Brain microvascular endothelial cell (primary cell): ENCODE data around the gene BASP1.
A peak's percentile ranks its signal among the peaks of the same experiment; 100 is the strongest.

ENCODE experiments used
- DNase-seq: peaks from one replicate; pipeline ENCODE4 v3.0.0-alpha.2; 2020
- H3K27ac ChIP-seq: fragments of 250-450 bp; sonication (Bioruptor Pico); 2 replicates; pipeline ENCODE4 v1.5.1; 2020; ENCODE audit warnings: mild to moderate bottlenecking, moderate library complexity
- H3K27me3 ChIP-seq: fragments of 250-450 bp; sonication (Bioruptor Pico); replicated peaks from 2 replicates; pipeline ENCODE4 v1.5.1; 2020; ENCODE audit warnings: mild to moderate bottlenecking
- H3K36me3 ChIP-seq: fragments of 250-450 bp; sonication (Bioruptor Pico); replicated peaks from 2 replicates; pipeline ENCODE4 v1.5.1; 2020; ENCODE audit warnings: mild to moderate bottlenecking
- H3K4me3 ChIP-seq: 2 replicates; pipeline ENCODE4 v1.5.1; 2011; ENCODE audit warnings: low read depth, mild to moderate bottlenecking, control low read depth, low read length, moderate library complexity
- CTCF ChIP-seq: IDR thresholded peaks from 2 replicates; pipeline ENCODE4 v1.5.1; 2011; ENCODE audit warnings: low read depth, mild to moderate bottlenecking, moderate library complexity, low read length, control low read depth, inconsistent platforms; ENCODE audit errors: missing control alignments
- in situ Hi-C: cut with HindIII; loops from 2 replicates; pipeline ENCODE4 v1.10.0; 2017; ENCODE audit warnings: low sequenced_read_pairs, low pct_ligation_motif_present

Gene BASP1

GRCh38 chr5:17276445-17276844 lies 59.0 kb downstream of the BASP1 start:
- no peak for TF ChIP-seq CTCF
- Histone ChIP-seq H3K27me3 (no peaks in the 10 kb centered on the region), H3K4me3 (no peak overlapping the region), H3K36me3 (peaks cover 30% of the 10 kb centered on the region), H3K27ac (no peak overlapping the region)
- in situ Hi-C loops, result no loop called here
- DNase-seq, result no peak

GRCh38 chr5:17277907-17278306 lies 60.5 kb downstream of the BASP1 start:
- in situ Hi-C loops, result no loop called here
- no peak for TF ChIP-seq CTCF
- DNase-seq, result no peak
- H3K27ac ChIP-seq, result no peak overlapping the region
- H3K4me3 ChIP-seq, result no peak overlapping the region
- H3K27me3 ChIP-seq, result no peaks in the 10 kb centered on the region
- peaks cover 30% of the 10 kb centered on the region for H3K36me3 ChIP-seq

GRCh38 chr5:17278931-17279330 lies 61.5 kb downstream of the BASP1 start:
- Histone ChIP-seq H3K27ac (no peak overlapping the region), H3K36me3 (peaks cover 30% of the 10 kb centered on the region), H3K27me3 (no peaks in the 10 kb centered on the region), H3K4me3 (no peak overlapping the region)
- no peak for DNase-seq
- in situ Hi-C loops, result no loop called here
- TF ChIP-seq CTCF, result no peak

GRCh38 chr5:17279487-17279886 lies 62.1 kb downstream of the BASP1 start:
- in situ Hi-C loops, result no loop called here
- peaks cover 28% of the 10 kb centered on the region for H3K36me3 ChIP-seq

DNA sequence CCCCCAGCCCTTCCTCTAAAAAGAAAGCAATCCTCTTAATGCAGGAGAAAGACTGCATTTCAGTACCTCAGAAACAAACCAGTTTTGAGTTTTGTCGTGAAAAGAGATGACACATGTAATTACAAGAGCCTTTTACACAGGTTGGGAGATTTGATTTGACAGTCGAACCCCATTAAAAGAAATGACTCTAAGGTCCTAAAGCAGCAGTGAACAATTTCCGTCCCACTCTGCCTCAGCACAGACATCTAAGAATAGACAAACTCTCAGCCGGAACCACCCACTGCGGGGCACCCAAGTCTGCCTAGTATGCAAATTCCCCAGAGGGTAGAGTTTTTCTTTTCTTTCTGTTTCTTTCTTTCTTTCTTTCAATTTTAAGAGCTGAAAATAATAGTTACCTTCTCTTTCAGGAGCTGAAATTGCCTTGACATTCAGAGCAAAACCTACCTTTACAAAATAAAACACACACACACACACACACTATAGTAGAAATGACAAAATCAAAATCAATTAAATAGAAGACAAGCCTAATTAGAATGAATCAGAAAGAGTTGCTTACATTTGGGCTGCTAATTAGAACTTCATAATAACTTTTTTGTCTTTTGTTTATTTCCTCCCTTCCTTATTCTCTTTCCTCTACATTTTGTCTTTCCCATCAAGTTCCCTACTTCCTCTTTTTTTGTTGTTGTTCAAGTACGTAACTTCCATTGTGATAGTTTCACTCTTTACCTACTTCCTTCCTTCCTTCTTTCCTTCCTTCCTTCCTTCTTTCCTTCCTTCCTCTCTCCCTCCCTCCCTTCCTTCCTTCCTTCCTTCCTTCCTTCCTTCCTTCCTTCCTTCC lies 65.1 kb downstream of the BASP1 start:
- DNase-seq, result peak; percentile 35
- in situ Hi-C loops, result no loop called here
- H3K27me3 ChIP-seq, result no peaks in the 10 kb centered on the region
- peak overlapping the region; percentile 3 for H3K27ac ChIP-seq
- no peak overlapping the region for H3K4me3 ChIP-seq
- peaks cover 9% of the 10 kb centered on the region for H3K36me3 ChIP-seq
- no peak for TF ChIP-seq CTCF

More at GRCh38 chr5:17279487-17279886, 62.1 kb downstream of the BASP1 start:
- TF ChIP-seq CTCF, result no peak
- Histone ChIP-seq H3K4me3 (no peak overlapping the region), H3K27ac (no peak overlapping the region), H3K27me3 (no peaks in the 10 kb centered on the region)
- DNase-seq, result no peak

DNA sequence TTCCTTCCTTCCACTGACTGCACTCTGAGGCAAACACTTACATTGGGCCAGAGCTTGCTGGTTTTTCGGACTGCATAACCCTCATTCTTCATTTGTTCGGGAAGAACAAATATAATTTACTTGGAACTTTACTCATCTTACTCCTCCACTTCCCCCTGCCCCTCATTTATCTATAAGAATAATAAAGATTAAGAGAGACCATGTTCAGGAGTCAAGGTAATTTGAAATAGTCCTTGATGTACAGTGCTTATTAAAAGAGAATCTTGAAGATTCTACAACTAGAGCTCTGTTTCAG lies 65.6 kb downstream of the BASP1 start:
- Histone ChIP-seq H3K27me3 (no peaks in the 10 kb centered on the region), H3K4me3 (no peak overlapping the region), H3K36me3 (peaks cover 7% of the 10 kb centered on the region), H3K27ac (no peak overlapping the region)
- in situ Hi-C loops, result no loop called here
- no peak for TF ChIP-seq CTCF
- no peak for DNase-seq
